ENCODE measurements around the gene RPL9. TPM values are rescaled to one million over a fixed set of nuclear protein-coding genes. Genes with fewer than 3 reads are reported as not detected.

The RPL9 gene
- total and polyA plus RNA-seq, 2 of the 4 experiments (the other 2 are of a cell fraction) = 1,627 to 1,905 TPM

DNA sequence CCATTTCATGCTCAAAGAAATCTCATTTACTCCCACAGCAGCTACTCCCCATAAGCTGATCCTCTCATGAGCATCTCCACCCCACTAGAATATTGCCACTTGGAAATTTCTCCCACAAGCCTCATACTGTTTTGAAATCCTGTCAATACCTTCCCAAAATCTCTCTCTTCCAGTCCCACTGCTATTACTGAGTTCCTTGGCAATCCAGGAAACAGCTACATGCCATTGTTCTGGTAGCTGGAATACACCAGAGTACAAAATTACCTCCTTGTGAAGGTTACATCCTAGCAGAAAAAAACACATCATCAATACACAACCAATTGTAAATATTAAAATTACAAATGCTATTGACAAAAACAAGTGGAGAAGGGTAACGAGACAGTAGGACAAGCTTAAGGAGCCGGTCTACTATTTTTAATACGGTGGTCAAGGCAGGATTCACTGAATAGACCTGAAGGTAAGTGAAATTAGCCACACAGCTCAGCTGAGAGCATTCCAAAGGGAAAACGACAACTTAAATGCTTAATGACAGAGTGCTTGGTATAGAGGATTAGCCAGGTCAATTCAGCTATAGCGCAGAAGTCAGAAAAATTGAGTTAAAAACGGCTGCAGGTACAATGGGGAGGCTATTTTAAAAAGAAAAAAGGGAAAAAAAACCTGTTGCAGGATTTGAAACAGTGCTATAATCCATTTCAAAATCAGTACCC, 6.4 kb downstream of the RPL9 start:
- Histone ChIP-seq H3K14ac (replicated peaks; ENCODE audit: low read depth, low read length) (no peak overlapping the region), H3K79me1 (ENCODE audit: low read depth in 1 of 2, low read length in 2 of 2) (peaks cover 26 to 44% of the 10 kb centered on the region in 2 experiments), H2AFZ (replicated peaks; ENCODE audit: low read length, poor library complexity) (no peak overlapping the region), H3K36me3 (ENCODE audit: control insufficient read depth, insufficient read depth, low read length) (peaks cover 41% of the 10 kb centered on the region), H3K4me3 (ENCODE audit: insufficient read depth, low read depth, low read length) (no peak overlapping the region), H3K27me3 (ENCODE audit: control insufficient read depth, insufficient read depth, low read length) (no peaks in the 10 kb centered on the region), H3K9me3 (ENCODE audit: control insufficient read depth, insufficient read depth, low read length) (no peaks in the 10 kb centered on the region), H2BK20ac (ENCODE audit: low read depth, low read length) (no peak overlapping the region), H4K5ac (ENCODE audit: low read depth, low read length) (no peak overlapping the region), H3K56ac (ENCODE audit: extremely low read depth, insufficient read depth, low read length) (no peak overlapping the region), H3K18ac (ENCODE audit: low read depth, low read length) (no peak overlapping the region), H3K23ac (ENCODE audit: low read depth, low read length) (no peak overlapping the region), H4K91ac (ENCODE audit: insufficient read depth, low read depth, low read length) (no peak overlapping the region), H2BK15ac (ENCODE audit: low read depth, low read length) (no peak overlapping the region), H4K20me1 (ENCODE audit: insufficient read depth, low read length) (peaks cover 51% of the 10 kb centered on the region), H4K8ac (ENCODE audit: low read depth in 2 of 2, low read length in 2 of 2) (no peak overlapping the region), H2AK9ac (replicated peaks; ENCODE audit: low read depth, low read length, poor library complexity) (no peak overlapping the region), H3K9ac (ENCODE audit: low read depth, low read length) (no peak overlapping the region), H3K27ac (ENCODE audit: insufficient read depth, low read length) (no peak overlapping the region), H3K4me2 (ENCODE audit: low read depth, low read length) (no peak overlapping the region), H2BK120ac (ENCODE audit: low read depth, low read length) (no peak overlapping the region), H2BK5ac (ENCODE audit: low read depth, low read length, poor library complexity, severe bottlenecking) (no peak overlapping the region), H3K4ac (ENCODE audit: low read depth, low read length) (no peak overlapping the region), H3K4me1 (ENCODE audit: control insufficient read depth, insufficient read depth, low read length) (peaks cover 6% of the 10 kb centered on the region), H2AK5ac (ENCODE audit: low read depth, low read length) (no peak overlapping the region), H3K9me1 (ENCODE audit: insufficient read depth, low read length) (peaks cover 3% of the 10 kb centered on the region; the same call in 1 of the 2 replicates)
- DNase-seq (no peak), ATAC-seq (ENCODE audit: low read depth) (no peak)
- intact Hi-C loops (cut with micrococcal nuclease) = no loop called here
- BruUV-seq (replicated peaks) = no TSS peak
- TF ChIP-seq MXI1 (IDR thresholded peaks at IDR 0.05; ENCODE audit: borderline replicate concordance, low read depth, low read length) (no peak), CTCF (conservative IDR thresholded peaks at IDR 0.05; ENCODE audit: low read depth, low read length) (no peak), FOS (IDR thresholded peaks at IDR 0.05; ENCODE audit: low read depth, low read length) (no peak), CEBPB (IDR thresholded peaks at IDR 0.05; ENCODE audit: low read depth, low read length) (no peak), MAFK (IDR thresholded peaks at IDR 0.05; ENCODE audit: low read depth, low read length) (no peak), MAZ (IDR thresholded peaks at IDR 0.05; ENCODE audit: borderline replicate concordance, low read depth, low read length) (no peak)
- CTCF ChIA-PET = interaction anchor here (0.5 to 0.6 kb wide), 2 partner anchors 118 to 132 kb away, joined by 3 to 6 read pairs; no protein-coding TSS in a partner anchor
- POLR2A ChIA-PET (ENCODE audit: unreplicated experiment) = no interaction called here
- in situ Hi-C loops (cut with MboI; ENCODE audit: low sequenced_read_pairs) = no loop called here
- dilution Hi-C loops (cut with HindIII; ENCODE audit: low sequenced_read_pairs, unreplicated experiment) = no loop called here
- 100% methylated on average over 1 of the region's 6 CpGs; no CpG with 5 or more reads in 1 of the 2 experiments for WGBS, 2 experiments (ENCODE audit: extremely low coverage in 2 of 2, insufficient read length in 1 of 2)
